HL-60/S4 treated with phorbol 12-myristate 13-acetate at 8.2 ng/mL for 4 days and 3 days (cell line): Measurements from ENCODE around the gene KIF26B.

Experiments
- in situ Hi-C: fragments of 300-500 bp; cut with MboI; formaldehyde crosslinking; loops from 2 replicates; pipeline ENCODE4 v1.15.0; 2022; ENCODE audit warnings: low sequenced_read_pairs

Gene KIF26B

DNA sequence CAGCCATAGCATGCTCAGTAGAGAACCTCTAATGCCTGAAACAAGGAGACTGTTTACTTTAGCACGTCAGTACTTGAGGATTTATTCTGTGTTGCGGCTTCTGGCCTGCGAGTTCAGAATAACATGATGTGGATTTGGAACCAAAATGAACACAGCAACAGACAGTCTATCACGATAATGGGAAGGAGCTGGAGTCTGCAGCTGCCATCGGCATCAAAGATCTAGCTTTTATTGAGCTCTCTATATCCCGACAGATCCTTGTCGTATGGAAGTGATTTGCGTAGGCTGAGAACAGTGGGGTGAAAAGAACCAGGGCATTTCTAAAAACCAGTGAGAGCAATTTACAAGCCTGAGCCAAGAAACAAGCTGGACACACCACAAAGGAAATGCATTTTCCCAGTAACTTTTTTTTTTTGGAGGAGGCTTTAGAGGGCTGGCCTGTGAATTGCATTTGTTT, 294.2 kb downstream of the KIF26B start:
- in situ Hi-C loops = no loop called here

DNA sequence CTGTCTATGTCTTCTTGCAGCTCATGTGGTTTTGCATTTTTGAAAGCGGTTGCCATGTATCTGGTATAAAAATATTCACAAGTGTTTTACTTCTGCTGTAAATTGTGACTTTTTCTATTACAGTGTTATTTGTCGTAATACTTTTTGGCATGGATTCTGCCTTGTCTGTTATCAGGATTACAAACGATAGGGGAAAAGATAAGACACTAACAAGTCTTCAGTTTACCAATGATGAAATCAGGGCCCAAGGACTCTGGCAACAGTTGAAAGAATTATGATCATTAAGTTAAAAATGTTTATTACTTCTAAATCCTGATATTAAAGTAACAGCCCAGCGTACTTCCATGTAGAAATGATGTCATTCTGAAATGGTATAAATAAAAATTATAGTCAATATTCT, 298.8 kb downstream of the KIF26B start:
- in situ Hi-C loops = no loop called here

DNA sequence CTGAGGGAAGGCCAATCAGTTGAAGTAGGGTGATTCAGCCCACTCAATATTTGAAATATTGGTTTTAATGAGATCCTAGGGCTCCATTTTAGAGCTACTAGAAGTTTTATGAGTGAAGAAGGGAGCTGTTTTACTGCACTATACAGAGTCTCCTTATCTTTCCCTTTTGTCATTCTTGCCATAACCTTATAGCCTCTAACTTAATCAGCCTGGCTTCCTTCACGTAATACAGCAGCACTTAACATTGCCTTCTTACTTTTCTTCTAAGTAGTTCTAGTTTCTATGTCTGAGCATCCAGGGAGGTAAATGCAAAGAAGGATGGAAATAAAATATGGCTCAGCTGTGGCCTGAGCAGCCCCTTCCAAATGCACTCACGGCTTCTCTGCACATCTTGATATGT, 299.3 kb downstream of the KIF26B start:
- in situ Hi-C loops = no loop called here

DNA sequence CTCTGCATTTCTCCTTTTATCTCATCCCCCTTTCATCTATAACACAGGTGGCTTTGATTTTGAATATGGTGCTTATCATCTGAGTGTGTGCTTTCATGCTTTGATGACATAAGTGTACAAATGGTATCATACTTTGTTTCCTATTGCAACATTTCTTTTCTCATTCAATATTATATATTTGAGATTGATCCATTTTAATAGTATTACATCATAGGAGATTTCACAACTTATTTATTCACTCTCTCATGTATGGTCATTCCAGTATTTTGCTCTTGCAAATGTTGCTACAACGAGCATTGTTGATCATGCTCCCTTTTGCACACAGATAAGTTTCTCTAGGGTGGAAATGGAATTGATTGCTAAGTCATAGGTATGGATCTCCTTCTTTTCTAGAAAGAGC, 302.8 kb downstream of the KIF26B start:
- in situ Hi-C loops = no loop called here

DNA sequence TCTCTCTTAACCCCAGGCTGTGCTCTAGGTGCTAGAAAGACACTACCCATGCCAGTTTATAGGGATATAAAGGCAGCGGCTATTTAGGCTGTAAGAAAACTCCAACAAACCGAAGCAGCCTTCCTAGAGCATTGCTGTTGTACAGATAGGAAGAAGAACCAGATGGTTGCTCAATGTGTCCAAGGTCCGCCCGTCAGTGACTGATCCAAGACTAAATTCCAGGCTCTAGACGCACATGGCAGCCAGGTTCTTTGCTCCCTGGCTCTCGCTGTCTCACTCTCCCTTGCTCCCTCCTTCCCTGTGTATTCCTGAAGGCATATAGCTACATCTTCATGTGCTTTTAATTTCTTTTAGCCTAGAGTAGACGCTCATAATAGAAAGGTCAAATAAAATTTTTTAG, 303.4 kb downstream of the KIF26B start:
- in situ Hi-C loops = no loop called here

DNA sequence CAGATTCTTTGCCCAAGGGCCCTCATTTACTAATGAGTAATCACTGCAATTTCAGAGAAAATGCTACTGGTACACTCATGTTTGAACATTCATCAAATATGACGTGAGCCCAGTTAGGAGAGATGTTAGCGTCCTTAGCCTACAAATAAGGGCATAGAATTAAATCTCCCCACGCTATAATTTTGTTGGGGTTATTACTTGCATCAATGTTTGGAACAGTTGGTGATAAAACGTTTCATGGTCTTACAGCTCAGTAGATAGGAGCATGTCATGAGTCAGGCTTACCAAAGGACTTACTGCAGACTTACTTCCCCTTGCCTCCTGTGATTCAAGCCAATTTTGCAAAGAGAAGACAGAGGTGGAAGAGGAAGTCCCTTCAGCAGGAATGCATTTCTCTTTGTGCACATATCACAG, 304.0 kb downstream of the KIF26B start:
- in situ Hi-C loops = no loop called here

DNA sequence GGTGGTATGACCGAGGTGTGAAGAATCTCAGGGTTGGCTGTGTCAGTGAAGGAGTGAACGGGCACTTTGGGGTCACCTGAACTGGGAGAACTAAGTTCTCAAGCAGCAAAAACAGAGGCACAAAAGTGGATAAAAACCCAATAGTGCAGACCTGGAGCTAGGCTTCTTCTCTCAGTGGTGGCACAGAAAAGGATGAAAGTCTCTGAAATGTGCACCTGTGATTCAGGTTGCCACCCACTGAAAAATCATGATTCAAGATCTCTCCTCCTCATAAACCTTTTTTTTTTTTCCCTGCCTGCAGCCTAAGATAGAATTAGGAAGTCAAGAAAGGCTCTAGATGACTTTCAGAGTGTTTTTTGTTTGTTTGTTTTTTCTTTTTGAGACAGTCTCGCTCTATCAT, 304.8 kb downstream of the KIF26B start:
- in situ Hi-C loops = no loop called here

DNA sequence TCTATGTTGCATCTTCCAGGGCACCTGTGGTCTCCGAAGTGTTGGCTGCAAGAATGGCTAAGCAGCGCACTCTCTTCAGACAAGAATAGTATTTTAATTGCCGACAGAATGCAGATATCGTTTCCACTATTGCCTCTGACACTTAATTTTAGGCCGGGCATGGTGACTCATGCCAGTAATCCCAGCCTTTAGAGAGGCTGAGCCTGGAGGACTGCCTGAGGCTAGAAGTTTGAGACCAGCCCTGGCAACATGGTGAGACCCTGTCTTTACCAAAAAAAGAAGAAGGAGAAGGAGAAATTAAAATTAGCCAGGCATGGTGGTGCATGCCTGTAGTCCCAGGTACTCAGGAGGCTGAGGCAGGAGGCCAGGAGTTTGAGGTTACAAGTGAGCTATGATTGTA, 306.9 kb downstream of the KIF26B start:
- in situ Hi-C loops = no loop called here

DNA sequence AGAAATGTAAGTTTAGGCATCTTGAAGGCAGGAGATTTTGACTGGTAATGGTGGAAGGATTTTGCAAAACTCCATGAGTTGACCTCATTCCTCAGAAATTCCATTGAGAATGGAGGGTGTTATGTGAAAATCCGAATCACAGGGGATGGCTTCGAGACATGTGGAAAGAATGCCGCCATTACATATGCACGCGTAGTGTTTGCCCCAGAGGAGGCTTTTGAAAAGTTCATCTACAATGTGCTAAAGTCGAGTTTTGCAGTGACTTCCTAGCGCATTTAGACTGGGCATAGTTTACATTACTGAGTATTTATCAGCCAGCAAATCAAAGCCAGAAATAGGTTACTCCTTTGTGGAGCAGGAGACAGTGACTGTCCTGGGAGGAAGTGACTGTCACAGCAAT, 307.4 kb downstream of the KIF26B start:
- in situ Hi-C loops = no loop called here

DNA sequence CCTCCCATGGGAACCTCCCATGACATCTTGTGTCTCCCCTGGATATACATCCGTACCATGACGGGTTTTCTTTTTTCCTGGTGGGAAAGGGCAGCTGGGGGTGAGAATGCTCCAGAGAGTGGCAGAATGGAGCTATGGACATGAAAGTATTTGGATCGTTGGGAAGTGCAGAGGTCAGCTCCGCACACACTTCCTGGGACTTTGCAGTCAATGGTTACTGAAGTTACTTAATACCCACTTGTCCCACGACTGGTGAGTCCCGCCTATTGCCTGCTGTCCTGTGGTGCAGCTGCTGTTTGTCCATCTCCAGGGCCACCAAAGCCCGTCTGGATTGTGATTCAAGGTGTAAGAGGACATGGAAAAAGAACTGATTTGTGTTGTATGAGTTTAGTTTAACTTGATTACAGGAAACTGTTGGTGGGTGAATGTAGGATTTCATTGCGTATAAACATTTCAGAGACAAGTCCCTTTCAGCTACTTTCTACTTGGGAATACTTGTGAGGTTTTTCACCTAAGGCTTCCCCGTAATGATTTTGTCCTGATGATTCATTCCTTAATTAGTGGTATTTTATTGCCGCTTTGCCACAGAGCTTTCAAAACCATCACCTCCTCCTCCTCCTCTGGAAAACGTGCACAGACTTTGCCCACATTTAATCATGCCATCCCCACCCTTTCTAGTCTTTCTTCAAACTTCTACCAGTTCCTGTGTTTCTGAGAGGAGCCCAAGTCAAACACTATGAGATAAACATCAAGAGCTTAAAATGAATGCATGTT, 308.8 kb downstream of the KIF26B start:
- in situ Hi-C loops = no loop called here

DNA sequence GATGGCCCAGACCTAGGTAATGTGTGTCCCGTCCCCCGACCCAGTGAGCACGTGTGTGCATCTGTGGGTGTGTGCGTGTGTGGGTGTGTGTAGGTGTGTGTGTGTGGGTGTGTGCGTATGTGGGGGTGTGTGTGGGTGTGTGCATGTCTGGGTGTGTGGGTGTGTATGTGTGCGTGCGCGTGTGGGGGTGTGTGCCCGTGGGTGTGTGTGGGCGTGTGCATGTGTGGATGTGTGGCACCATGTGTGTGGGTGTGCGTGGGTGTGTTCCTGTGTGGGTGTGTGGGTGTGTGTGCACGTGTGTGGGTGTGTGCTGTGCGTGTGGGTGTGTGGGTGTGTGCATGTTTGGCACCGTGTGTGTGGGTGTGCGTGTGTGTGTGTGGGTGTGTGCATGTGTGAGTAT, 309.5 kb downstream of the KIF26B start:
- in situ Hi-C loops = no loop called here

DNA sequence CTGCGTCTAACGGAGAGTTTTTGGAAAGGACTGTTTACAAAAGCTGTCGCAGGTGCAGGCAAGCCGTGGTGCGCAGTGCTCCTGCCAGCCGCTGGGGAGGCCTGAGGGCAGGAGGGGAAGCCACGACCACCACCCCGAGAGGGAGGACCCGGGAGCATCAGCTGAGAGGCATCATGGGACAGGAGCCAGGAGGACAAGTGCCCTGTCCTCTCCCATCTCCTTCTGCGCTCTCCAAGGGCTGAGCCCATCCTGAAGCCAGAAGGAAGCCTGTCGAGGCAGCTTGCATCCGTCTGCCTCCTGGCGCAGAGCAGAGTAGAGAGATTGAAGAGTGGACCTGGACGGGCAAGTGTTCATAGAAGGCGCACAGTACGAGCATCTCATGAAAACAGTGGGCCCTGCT, 310.9 kb downstream of the KIF26B start:
- in situ Hi-C loops = no loop called here

DNA sequence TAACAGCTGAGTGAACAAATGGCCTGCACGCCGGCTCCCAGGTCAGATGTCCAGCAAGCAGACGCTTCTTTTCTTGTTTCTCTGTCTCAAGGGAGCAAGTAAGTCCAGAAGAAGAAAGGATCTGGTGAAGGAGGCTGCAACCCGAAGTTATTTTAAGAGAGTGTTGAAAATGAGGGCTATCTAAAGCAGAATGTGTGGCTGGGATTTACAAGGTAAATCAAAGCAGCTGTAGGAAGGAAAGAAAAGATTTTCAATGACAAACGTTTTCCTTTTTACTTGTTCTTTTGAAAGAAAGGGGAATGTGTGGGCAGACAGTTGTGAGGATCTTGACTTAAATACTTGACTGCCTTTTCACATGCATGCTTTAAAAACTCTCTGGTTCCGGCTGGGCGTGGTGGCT, 311.5 kb downstream of the KIF26B start:
- in situ Hi-C loops = no loop called here

DNA sequence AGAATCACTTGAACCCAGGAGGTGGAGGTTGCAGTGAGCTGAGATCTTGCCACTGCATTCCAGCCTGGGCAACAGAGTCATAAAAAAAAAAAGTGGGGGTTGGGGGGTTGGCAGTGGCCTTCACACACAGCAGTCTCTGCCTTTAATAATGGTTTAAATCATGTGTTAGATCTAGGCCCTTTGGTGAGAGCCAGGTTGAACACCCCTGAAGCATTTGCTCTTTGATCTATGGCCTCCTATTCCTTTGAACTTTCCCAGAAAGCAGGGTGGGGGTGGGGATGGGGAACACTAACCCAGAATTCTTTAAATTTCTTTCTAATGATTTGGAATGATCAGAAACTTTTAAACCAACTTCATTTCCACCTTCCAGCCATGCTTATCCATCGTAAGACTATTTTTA, 313.0 kb downstream of the KIF26B start:
- in situ Hi-C loops = no loop called here

DNA sequence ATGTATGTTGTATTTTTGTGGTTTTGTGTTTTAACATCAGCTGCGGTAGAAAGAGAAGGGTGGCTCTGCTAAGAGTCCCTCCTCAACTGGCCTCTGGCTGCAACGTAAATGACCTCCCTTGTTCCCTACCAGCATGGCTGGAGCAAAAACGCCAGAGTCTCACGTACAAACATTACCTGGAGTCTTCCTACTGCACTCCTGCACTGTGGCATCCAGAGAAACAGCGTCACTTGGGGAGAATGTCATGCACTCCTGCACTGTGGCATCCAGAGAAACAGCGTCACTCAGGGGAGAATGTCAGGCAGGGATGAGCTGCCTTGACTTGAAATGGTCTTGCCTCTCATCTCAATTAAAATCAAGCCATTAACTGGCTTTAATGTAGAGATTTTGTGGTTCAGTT, 314.2 kb downstream of the KIF26B start:
- in situ Hi-C loops = no loop called here

DNA sequence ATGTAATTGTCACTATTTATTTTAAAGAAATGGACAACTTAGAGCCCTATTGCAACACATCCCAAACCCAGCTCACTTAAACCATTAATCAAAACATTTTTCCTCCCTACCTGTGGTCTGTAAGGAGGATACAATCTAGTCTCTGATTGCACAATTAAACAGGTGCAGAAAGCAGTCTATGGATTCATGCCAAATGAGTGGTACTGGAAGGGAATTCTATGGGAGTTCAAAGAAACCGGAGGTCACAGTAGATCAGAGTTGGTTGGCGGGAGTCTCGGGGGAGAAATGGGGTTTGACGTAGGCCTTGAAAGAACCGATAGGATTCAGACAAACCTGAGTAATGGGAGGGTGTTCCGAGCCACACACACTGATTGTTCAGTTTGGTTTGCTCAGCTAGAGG, 314.9 kb downstream of the KIF26B start:
- in situ Hi-C loops = no loop called here

DNA sequence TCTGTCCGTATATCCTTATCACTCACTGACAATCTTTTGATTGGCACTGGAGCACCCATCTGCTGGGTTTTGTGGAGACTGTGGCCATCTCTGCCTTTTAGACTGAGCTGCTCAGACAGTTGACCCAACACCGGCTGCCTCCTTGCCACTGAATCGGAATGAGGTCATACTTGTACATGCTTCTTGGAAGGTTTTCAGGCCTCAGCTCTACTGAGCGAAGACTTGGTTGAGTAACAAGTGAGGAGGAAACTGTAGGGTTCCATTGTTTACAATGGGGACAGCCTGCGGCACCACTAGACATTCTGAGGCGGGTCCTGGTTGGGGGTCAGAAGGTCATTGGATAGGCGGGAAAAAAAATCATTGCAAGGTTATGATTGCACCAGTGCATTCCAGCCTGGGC, 320.3 kb downstream of the KIF26B start:
- in situ Hi-C loops = no loop called here

DNA sequence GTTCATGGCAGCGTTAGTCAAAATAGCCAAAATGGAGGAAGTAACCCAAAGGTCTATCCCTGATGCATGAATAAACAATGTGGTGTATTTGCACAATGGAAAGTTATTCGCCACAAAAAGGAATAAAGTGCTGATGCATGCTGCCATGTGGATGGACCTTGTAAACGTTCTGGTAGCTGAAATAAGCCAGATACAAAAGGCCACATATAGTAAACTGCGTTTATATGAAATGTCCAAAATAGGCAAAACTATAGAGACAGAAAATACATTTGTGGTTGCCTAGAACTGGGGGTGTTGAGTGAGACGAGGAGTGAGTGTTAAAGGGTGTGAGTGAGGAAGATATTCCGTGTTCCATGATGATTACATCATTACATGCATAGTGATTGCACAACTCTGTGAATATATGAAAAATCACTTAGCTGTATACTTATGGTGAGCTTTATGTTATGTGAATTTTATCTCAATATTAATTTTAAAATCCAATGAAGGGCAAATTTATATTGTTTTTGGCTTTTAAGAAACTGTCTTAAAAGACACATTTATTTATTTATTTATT, 321.3 kb downstream of the KIF26B start:
- in situ Hi-C loops = no loop called here

DNA sequence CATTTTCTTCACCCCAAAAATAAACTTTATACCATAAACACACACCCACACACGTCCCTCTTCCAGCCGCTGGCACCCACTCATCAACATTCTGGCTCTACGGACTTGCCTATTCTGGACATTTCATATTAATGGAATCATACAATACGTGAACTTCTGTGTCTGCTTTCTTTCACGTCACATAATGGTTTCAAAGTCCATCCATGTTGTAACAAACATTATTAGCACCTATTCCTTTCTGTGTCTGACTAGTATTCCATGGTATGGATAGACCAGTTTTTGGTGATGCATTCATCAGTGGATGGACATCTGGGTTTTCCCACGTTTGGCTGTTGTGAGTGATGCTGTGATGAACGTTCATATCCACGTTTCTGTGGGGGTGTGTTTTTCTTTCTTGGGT, 323.2 kb downstream of the KIF26B start:
- in situ Hi-C loops = no loop called here

DNA sequence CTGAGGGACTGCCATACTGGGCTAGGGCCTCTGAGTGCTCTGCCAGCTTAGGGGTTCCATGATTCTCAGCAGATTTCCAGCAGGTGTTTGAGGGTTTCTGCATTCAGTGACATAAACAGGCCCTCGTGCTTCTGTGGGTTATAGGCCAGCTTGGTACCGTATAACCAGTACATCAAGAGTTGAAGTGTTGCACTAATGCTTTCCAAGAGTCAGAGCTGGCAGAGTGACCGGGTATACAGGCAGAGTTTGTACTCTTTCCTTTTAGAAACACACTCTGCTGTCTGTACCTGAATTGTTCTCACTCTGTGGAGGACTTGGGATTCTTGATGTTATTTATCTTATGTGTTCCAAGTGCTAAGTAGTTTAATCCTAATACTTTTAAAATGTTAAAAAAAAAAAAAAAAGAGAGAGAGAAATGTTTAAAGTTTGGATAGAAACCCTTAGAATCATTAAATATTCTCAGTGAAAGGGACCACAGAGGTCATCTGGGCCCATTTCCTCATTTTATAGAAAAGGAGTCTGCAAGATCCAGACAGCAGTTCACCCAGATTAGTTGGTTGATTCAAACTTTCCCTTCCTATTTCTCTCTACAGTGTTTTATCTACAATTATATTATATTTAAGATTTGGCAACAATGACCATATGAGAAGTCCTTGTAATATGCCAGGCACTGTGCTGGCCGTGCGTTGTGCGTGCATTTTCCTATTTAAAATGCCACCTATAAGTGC, 325.8 kb downstream of the KIF26B start:
- in situ Hi-C loops = no loop called here

DNA sequence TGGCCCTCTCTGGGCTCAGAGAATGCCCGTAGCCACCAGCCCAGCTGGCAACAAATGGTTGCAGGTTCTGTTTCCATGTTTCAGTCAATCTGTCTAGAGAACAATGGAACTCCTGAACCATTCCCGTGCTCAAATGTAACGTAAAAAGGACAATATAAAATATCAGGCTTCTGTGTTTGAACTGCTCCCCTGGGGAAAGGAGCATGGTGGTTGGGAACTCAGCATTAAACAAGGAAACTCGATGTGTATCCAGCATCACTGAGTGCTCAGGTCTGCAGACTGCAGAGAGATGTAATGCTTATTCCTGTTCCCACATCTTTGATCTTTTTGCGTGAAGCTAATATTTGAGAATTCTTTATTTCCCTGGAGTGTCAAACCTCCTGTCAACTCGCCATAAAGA, 326.5 kb downstream of the KIF26B start:
- in situ Hi-C loops = no loop called here

DNA sequence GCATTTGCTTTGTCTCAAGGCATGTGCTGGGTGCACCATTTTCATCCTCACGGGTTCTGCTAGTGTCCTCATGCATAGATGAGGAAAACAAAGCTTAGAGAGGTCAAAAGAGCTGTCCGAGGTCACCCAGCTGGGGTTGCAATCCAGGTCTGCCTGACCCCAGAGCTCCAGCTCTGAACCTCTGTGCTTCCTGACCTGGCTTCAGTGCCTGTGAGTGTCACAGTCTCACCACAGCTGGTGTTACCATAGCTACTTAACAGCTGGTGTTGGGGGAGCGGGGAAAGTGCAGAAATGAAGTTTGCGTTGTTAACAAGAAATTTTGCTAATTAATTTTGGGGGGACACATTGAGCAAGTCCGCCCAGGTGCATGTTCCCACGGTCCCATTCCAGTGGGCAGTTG, 328.5 kb downstream of the KIF26B start:
- in situ Hi-C loops = no loop called here
